Smooth muscle cell (in vitro differentiated cells): Measurements from ENCODE around the gene IFNG-AS1. TPM values are rescaled to one million over a fixed set of nuclear protein-coding genes. Genes with fewer than 3 reads are reported as not detected.

Experiments
- DNase-seq: peaks from one replicate; lab custom pipeline; 2025; ENCODE audit not compliant: unreplicated experiment; lab: John Stamatoyannopoulos, UW
- H2AFZ ChIP-seq: fragments of 200-600 bp; sonication (generic); 2 replicates; pipeline ENCODE4 v1.6.0; 2016; ENCODE audit warnings: antibody characterized with exemption, low read depth, mild to moderate bottlenecking
- H3F3A ChIP-seq: fragments of 200-600 bp; sonication (generic); 2 replicates; pipeline ENCODE4 v1.6.0; 2017; ENCODE audit warnings: antibody characterized with exemption, low read depth
- H3K27ac ChIP-seq: fragments of 200-600 bp; sonication (generic); 2 replicates; pipeline ENCODE4 v1.5.1; 2016; ENCODE audit warnings: low read depth, mild to moderate bottlenecking
- H3K27me3 ChIP-seq: fragments of 200-600 bp; sonication (generic); 2 replicates; pipeline ENCODE4 v1.6.1; 2016; ENCODE audit warnings: low read depth, mild to moderate bottlenecking
- H3K36me3 ChIP-seq: fragments of 200-600 bp; sonication (generic); 2 replicates; pipeline ENCODE4 v1.5.1; 2016; ENCODE audit warnings: low read depth
- H3K4me1 ChIP-seq: fragments of 200-600 bp; sonication (generic); 2 replicates; pipeline ENCODE4 v1.5.1; 2016; ENCODE audit warnings: low read depth
- H3K4me2 ChIP-seq: fragments of 200-600 bp; sonication (generic); 2 replicates; pipeline ENCODE4 v1.6.0; 2016; ENCODE audit warnings: mild to moderate bottlenecking
- H3K4me3 ChIP-seq: fragments of 200-600 bp; sonication (generic); 2 replicates; pipeline ENCODE4 v1.5.1; 2016; ENCODE audit warnings: mild to moderate bottlenecking
- H3K79me2 ChIP-seq: fragments of 200-600 bp; sonication (generic); 2 replicates; pipeline ENCODE4 v1.6.0; 2016; ENCODE audit warnings: low read depth, mild to moderate bottlenecking
- H3K9ac ChIP-seq: fragments of 200-600 bp; sonication (generic); 2 replicates; pipeline ENCODE4 v1.6.0; 2016; ENCODE audit warnings: low read depth
- H3K9me3 ChIP-seq: fragments of 200-600 bp; sonication (generic); replicated peaks from 2 replicates; pipeline ENCODE4 v1.5.1; 2016; ENCODE audit warnings: low read depth
- H4K20me1 ChIP-seq: fragments of 200-600 bp; sonication (generic); 2 replicates; pipeline ENCODE4 v1.6.0; 2016; ENCODE audit warnings: low read depth
- WGBS: methylation state at CpG from one replicate; pipeline ENCODE4 v1.1.7; 2016; ENCODE audit warnings: low lambda C conversion rate; 5-methylcytosine and 5-hydroxymethylcytosine counted together
- polyA plus RNA-seq: library from polyadenylated mRNA; unstranded; fragments of >200 nt; fragmentation: Nextera tagmentation; extraction: Ambion mirVana; gene quantifications from 2 replicates; pipeline ENCODE4 v1.2.1, GENCODE V29; 2016
- total RNA-seq: library from RNA; depleted of rRNA; stranded (reverse); fragments of >200 nt; gene quantifications from 2 replicates; pipeline ENCODE4 v1.2.3, GENCODE V29; 2014
- TF ChIP-seq, protein P1 (sequence below): fragments of 200-600 bp; sonication (generic); IDR thresholded peaks from 2 replicates; pipeline ENCODE4 v1.5.1; 2017; ENCODE audit warnings: borderline replicate concordance, mild to moderate bottlenecking, antibody characterized with exemption; ENCODE audit not compliant: insufficient read depth, poor library complexity, severe bottlenecking

The IFNG-AS1 gene
- total and polyA plus RNA-seq, 2 experiments from 2014 or later, result 0.11 to 0.76 TPM

DNA sequence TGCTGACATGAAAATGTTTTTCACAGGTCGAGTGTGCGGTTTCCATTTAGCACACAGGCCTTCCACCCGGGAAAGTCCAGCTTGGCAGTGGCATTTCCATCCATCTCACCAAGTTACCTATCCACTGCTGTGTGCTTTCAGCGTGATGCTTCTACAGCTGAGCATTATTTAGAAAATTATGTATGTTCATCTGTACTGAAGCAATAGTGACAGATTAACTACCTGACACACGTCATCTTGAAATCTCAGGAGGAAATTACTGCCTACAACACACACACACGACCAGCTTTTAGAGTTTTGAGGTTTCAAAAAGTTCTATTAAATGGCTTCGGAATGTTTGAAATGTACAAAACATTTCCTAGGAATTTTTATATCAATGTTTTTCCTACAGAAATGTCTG lies 39.4 kb downstream of the IFNG-AS1 start:
- 88% methylated on average over 7 of the region's 7 CpGs for WGBS
- H3K4me3 ChIP-seq, result no peak overlapping the region
- no peaks in the 10 kb centered on the region for H3K79me2 ChIP-seq
- TF ChIP-seq, protein P1, sequence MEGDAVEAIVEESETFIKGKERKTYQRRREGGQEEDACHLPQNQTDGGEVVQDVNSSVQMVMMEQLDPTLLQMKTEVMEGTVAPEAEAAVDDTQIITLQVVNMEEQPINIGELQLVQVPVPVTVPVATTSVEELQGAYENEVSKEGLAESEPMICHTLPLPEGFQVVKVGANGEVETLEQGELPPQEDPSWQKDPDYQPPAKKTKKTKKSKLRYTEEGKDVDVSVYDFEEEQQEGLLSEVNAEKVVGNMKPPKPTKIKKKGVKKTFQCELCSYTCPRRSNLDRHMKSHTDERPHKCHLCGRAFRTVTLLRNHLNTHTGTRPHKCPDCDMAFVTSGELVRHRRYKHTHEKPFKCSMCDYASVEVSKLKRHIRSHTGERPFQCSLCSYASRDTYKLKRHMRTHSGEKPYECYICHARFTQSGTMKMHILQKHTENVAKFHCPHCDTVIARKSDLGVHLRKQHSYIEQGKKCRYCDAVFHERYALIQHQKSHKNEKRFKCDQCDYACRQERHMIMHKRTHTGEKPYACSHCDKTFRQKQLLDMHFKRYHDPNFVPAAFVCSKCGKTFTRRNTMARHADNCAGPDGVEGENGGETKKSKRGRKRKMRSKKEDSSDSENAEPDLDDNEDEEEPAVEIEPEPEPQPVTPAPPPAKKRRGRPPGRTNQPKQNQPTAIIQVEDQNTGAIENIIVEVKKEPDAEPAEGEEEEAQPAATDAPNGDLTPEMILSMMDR, result no peak
- no peak overlapping the region for H3K4me2 ChIP-seq
- no peaks in the 10 kb centered on the region for H3K36me3 ChIP-seq
- H3F3A ChIP-seq, result no peaks in the 10 kb centered on the region
- H3K9me3 ChIP-seq, result no peaks in the 10 kb centered on the region
- H2AFZ ChIP-seq, result no peak overlapping the region
- no peak for DNase-seq
- H3K4me1 ChIP-seq, result no peaks in the 10 kb centered on the region
- H3K27ac ChIP-seq, result no peak overlapping the region
- H4K20me1 ChIP-seq, result no peaks in the 10 kb centered on the region
- no peaks in the 10 kb centered on the region for H3K27me3 ChIP-seq
- no peak overlapping the region for H3K9ac ChIP-seq

DNA sequence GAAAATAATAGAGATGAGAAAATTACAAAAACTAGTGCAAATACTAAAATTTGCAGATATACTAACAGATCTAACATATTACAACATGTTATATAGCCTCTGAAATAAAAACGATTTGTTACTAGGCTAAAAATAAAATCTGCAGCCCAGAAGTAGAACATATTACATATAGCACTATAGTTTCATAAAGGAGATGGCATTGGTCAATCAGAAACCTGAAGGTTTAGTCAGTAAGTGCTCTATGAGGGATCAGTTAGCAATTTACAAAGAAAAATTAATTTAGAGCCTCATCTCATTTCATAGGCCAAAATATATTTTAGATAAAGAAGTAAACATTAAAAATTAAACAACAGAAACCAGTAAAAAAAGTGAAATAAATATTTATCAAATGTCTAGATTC lies 41.0 kb downstream of the IFNG-AS1 start:
- TF ChIP-seq, protein P1, result no peak
- H3K9ac ChIP-seq, result no peak overlapping the region
- H3K36me3 ChIP-seq, result no peaks in the 10 kb centered on the region
- no peak for DNase-seq
- 81% methylated on average over 1 of the region's 1 CpG for WGBS
- no peak overlapping the region for H3K4me2 ChIP-seq
- H3K27ac ChIP-seq, result no peak overlapping the region
- H4K20me1 ChIP-seq, result no peaks in the 10 kb centered on the region
- no peak overlapping the region for H2AFZ ChIP-seq
- H3K79me2 ChIP-seq, result no peaks in the 10 kb centered on the region
- H3K4me3 ChIP-seq, result no peak overlapping the region
- no peaks in the 10 kb centered on the region for H3K27me3 ChIP-seq
- no peaks in the 10 kb centered on the region for H3F3A ChIP-seq
- no peaks in the 10 kb centered on the region for H3K4me1 ChIP-seq
- H3K9me3 ChIP-seq, result no peaks in the 10 kb centered on the region

DNA sequence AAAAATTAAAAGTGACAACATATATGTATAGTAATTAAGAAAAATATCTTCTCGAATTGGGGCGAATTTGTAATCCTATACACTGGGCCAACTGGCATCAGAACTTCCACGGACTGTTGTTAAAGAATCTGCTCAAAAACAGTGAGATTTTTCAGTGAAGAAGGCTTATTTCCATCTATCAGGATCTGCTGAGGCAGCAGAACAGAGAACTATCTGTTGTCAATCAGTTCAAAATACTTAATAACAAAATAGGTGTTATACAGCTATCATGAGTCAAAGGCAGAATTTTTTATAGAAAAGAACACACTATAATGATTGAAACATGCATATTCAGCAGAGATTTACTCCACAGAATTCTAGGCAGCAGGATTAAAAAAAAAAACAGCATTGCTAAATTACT lies 41.9 kb downstream of the IFNG-AS1 start:
- Histone ChIP-seq H3K27ac (no peak overlapping the region), H3K36me3 (no peaks in the 10 kb centered on the region), H2AFZ (no peak overlapping the region), H3K79me2 (no peaks in the 10 kb centered on the region), H3K9me3 (no peaks in the 10 kb centered on the region), H3K4me3 (no peak overlapping the region), H3K27me3 (no peaks in the 10 kb centered on the region), H3F3A (no peaks in the 10 kb centered on the region), H3K9ac (no peak overlapping the region), H3K4me2 (no peak overlapping the region), H4K20me1 (no peaks in the 10 kb centered on the region), H3K4me1 (no peaks in the 10 kb centered on the region)
- TF ChIP-seq, protein P1, result no peak
- WGBS, result 92% methylated on average over 3 of the region's 3 CpGs
- DNase-seq, result no peak

DNA sequence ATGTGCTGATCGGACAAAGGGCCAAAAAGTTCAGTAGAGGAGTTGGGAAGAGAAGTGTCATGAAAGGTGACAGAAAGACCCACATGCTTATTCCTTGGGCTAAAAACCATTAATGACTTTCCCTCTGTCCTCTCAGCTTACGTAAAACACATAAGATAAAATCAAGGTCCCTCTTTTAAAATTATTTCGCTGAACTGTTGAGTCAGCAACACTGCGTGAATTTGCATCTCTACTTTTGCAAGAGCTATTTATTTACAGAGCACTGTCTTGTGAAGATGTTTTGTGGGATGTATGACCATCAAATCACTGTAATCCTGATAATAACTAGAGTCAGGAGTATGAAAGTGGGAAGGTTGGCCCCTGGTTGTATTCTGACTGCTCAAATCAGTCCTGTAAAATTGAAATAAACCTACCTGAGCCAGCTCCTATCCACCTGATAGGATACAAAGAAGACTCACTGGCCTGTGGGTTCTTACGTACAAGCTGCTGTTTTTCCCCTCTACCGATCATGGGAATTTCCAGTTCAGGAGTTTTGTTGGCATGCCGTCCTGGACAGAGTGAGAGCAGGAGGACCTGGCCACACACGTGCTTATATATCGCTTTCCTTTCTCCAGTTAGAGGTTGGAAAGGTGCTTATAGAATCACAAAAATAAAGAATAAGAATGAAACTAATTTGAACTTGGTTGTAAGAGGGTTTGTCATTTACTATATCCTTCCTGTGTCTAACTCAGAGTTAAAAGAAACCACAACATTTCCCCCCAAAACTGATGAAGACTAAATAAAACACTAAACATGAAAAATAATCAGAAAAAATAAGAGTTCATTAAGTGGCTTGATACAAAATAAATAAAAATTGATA lies 42.9 kb downstream of the IFNG-AS1 start:
- Histone ChIP-seq H3K4me1 (no peaks in the 10 kb centered on the region), H3K4me2 (no peak overlapping the region), H3F3A (no peaks in the 10 kb centered on the region), H3K4me3 (no peak overlapping the region), H3K9ac (no peak overlapping the region), H2AFZ (no peak overlapping the region), H3K9me3 (no peaks in the 10 kb centered on the region), H3K27me3 (no peaks in the 10 kb centered on the region), H3K36me3 (no peaks in the 10 kb centered on the region), H4K20me1 (no peaks in the 10 kb centered on the region), H3K79me2 (no peaks in the 10 kb centered on the region), H3K27ac (no peak overlapping the region)
- no peak for DNase-seq
- 76% methylated on average over 9 of the region's 9 CpGs for WGBS
- TF ChIP-seq, protein P1, result no peak
